ENCODE data around the gene ERG. TPM values are rescaled to one million over a fixed set of nuclear protein-coding genes. Genes with fewer than 3 reads are reported as not detected.

Gene ERG
- polyA plus RNA-seq, 1 donor from 2014 or later, result not detected

- H3K4me3 ChIP-seq (ENCODE audit: low read length), result no peak overlapping the region
- H3K9me2 ChIP-seq (ENCODE audit: insufficient read depth, low read length), result no peaks in the 10 kb centered on the region
- H3K36me3 ChIP-seq (ENCODE audit: insufficient read depth, low read length), result no peaks in the 10 kb centered on the region
- H3F3A ChIP-seq (ENCODE audit: insufficient read depth, low read length, poor library complexity, severe bottlenecking), result no peaks in the 10 kb centered on the region
- H3K79me2 ChIP-seq (replicated peaks; ENCODE audit: insufficient read depth, low read length), result no peaks in the 10 kb centered on the region
- no peak overlapping the region for H3K4me2 ChIP-seq (ENCODE audit: low read length)
- H3K27ac ChIP-seq (ENCODE audit: low read length), result no peak overlapping the region
- no peak overlapping the region for H2AFZ ChIP-seq (ENCODE audit: low read depth, low read length)
- TF ChIP-seq MXI1 (conservative IDR thresholded peaks at IDR 0.05; ENCODE audit: poor library complexity, severe bottlenecking) (no peak), TAF1 (IDR thresholded peaks at IDR 0.05; ENCODE audit: low read depth) (no peak)
- no peaks in the 10 kb centered on the region for H4K20me1 ChIP-seq (ENCODE audit: insufficient read depth)
- H3K9me3 ChIP-seq (ENCODE audit: low read length), result no peaks in the 10 kb centered on the region
- H3K9ac ChIP-seq (ENCODE audit: low read length), result no peak overlapping the region
- no peaks in the 10 kb centered on the region for H3K27me3 ChIP-seq (ENCODE audit: insufficient read depth, low read depth, low read length)
Observed at GRCh38 chr21:38459490-38459889, 38.8 kb downstream of the ERG start.

- TF ChIP-seq MXI1 (conservative IDR thresholded peaks at IDR 0.05; ENCODE audit: poor library complexity, severe bottlenecking) (no peak), POLR2AphosphoS5 (IDR thresholded peaks at IDR 0.05) (no peak), EP300 (conservative IDR thresholded peaks at IDR 0.05; ENCODE audit: poor library complexity, severe bottlenecking) (no peak), RAD21 (conservative IDR thresholded peaks at IDR 0.05) (no peak), REST (IDR thresholded peaks at IDR 0.05; ENCODE audit: borderline replicate concordance) (no peak), CTCF (IDR thresholded peaks at IDR 0.05; ENCODE audit: poor library complexity, severe bottlenecking) (no peak), EZH2 (IDR thresholded peaks at IDR 0.05; ENCODE audit: borderline replicate concordance, insufficient read depth, low read length, poor library complexity, severe bottlenecking) (no peak), TAF1 (IDR thresholded peaks at IDR 0.05; ENCODE audit: low read depth) (no peak), SMC3 (conservative IDR thresholded peaks at IDR 0.05; ENCODE audit: poor library complexity) (no peak)
- no peak overlapping the region for H2AFZ ChIP-seq (ENCODE audit: low read depth, low read length)
- H3K4me3 ChIP-seq (ENCODE audit: low read length), result no peak overlapping the region
- no peaks in the 10 kb centered on the region for H4K20me1 ChIP-seq (ENCODE audit: insufficient read depth)
- no peaks in the 10 kb centered on the region for H3K9me2 ChIP-seq (ENCODE audit: insufficient read depth, low read length)
- H3K27ac ChIP-seq (ENCODE audit: low read length), result no peak overlapping the region
- no peak overlapping the region for H3K9ac ChIP-seq (ENCODE audit: low read length)
- no peaks in the 10 kb centered on the region for H3K9me3 ChIP-seq (ENCODE audit: low read length)
- no peaks in the 10 kb centered on the region for H3K27me3 ChIP-seq (ENCODE audit: insufficient read depth, low read depth, low read length)
- no peak overlapping the region for H3K4me2 ChIP-seq (ENCODE audit: low read length)
- no peaks in the 10 kb centered on the region for H3K79me2 ChIP-seq (replicated peaks; ENCODE audit: insufficient read depth, low read length)
- H3K36me3 ChIP-seq (ENCODE audit: insufficient read depth, low read length), result no peaks in the 10 kb centered on the region
- no peaks in the 10 kb centered on the region for H3F3A ChIP-seq (ENCODE audit: insufficient read depth, low read length, poor library complexity, severe bottlenecking)
Observed at GRCh38 chr21:38455403-38455802, 42.9 kb downstream of the ERG start.

- no peaks in the 10 kb centered on the region for H4K20me1 ChIP-seq (ENCODE audit: insufficient read depth)
- no peaks in the 10 kb centered on the region for H3K79me2 ChIP-seq (replicated peaks; ENCODE audit: insufficient read depth, low read length)
Observed at GRCh38 chr21:38454702-38455101, 43.6 kb downstream of the ERG start.

More at GRCh38 chr21:38454702-38455101, 43.6 kb downstream of the ERG start:
- H2AFZ ChIP-seq (ENCODE audit: low read depth, low read length), result no peak overlapping the region
- no peaks in the 10 kb centered on the region for H3K9me3 ChIP-seq (ENCODE audit: low read length)
- H3K9me2 ChIP-seq (ENCODE audit: insufficient read depth, low read length), result no peaks in the 10 kb centered on the region
- H3F3A ChIP-seq (ENCODE audit: insufficient read depth, low read length, poor library complexity, severe bottlenecking), result no peaks in the 10 kb centered on the region
- no peak overlapping the region for H3K4me2 ChIP-seq (ENCODE audit: low read length)
- no peak overlapping the region for H3K9ac ChIP-seq (ENCODE audit: low read length)
- no peaks in the 10 kb centered on the region for H3K27me3 ChIP-seq (ENCODE audit: insufficient read depth, low read depth, low read length)
- TF ChIP-seq SMC3 (conservative IDR thresholded peaks at IDR 0.05; ENCODE audit: poor library complexity), result no peak
- no peak for TF ChIP-seq RAD21 (conservative IDR thresholded peaks at IDR 0.05)
- TF ChIP-seq REST (IDR thresholded peaks at IDR 0.05; ENCODE audit: borderline replicate concordance), result no peak
- no peak for TF ChIP-seq MXI1 (conservative IDR thresholded peaks at IDR 0.05; ENCODE audit: poor library complexity, severe bottlenecking)
- no peak for TF ChIP-seq EZH2 (IDR thresholded peaks at IDR 0.05; ENCODE audit: borderline replicate concordance, insufficient read depth, low read length, poor library complexity, severe bottlenecking)
- no peak for TF ChIP-seq POLR2AphosphoS5 (IDR thresholded peaks at IDR 0.05)
- TF ChIP-seq EP300 (conservative IDR thresholded peaks at IDR 0.05; ENCODE audit: poor library complexity, severe bottlenecking), result no peak
- TF ChIP-seq CTCF (IDR thresholded peaks at IDR 0.05; ENCODE audit: poor library complexity, severe bottlenecking), result no peak
- TF ChIP-seq TAF1 (IDR thresholded peaks at IDR 0.05; ENCODE audit: low read depth), result no peak
- H3K4me3 ChIP-seq (ENCODE audit: low read length), result no peak overlapping the region
- H3K36me3 ChIP-seq (ENCODE audit: insufficient read depth, low read length), result no peaks in the 10 kb centered on the region
- H3K27ac ChIP-seq (ENCODE audit: low read length), result no peak overlapping the region
